Stomach smooth muscle (tissue), 2 donors: Measurements from ENCODE around the gene FASLG.

Experiments used
- H3K27ac ChIP-seq: one replicate; pipeline ENCODE4 v1.7.0; 2013; ENCODE audit warnings: mild to moderate bottlenecking, low read length, inconsistent platforms
- H3K27me3 ChIP-seq, 2 donors: one replicate each; pipeline ENCODE4 v1.7.0; 2013; ENCODE audit warnings: low read length in 2 of 2; ENCODE audit not compliant: insufficient read depth in 2 of 2, control insufficient read depth in 1 of 2
- H3K36me3 ChIP-seq, 2 donors: one replicate each; pipeline ENCODE4 v1.7.0; 2013; ENCODE audit warnings: low read length in 2 of 2; ENCODE audit not compliant: control insufficient read depth in 2 of 2, insufficient read depth in 2 of 2
- H3K4me1 ChIP-seq: one replicate; pipeline ENCODE4 v1.7.0; 2013; ENCODE audit warnings: low read length; ENCODE audit not compliant: control insufficient read depth, insufficient read depth
- H3K4me3 ChIP-seq, 2 donors: one replicate each; pipeline ENCODE4 v1.7.0; 2013; ENCODE audit warnings: low read length in 2 of 2
- H3K9ac ChIP-seq, 2 donors: one replicate each; pipeline ENCODE4 v1.7.0; 2013; ENCODE audit warnings: low read length in 2 of 2, mild to moderate bottlenecking in 1 of 2
- H3K9me3 ChIP-seq, 2 donors: one replicate each; pipeline ENCODE4 v1.7.0; 2013; ENCODE audit warnings: low read length in 2 of 2; ENCODE audit not compliant: control insufficient read depth in 2 of 2
- donor health status: healthy.
- donor health status: Pancreatic carcinoma.

The FASLG gene

DNA sequence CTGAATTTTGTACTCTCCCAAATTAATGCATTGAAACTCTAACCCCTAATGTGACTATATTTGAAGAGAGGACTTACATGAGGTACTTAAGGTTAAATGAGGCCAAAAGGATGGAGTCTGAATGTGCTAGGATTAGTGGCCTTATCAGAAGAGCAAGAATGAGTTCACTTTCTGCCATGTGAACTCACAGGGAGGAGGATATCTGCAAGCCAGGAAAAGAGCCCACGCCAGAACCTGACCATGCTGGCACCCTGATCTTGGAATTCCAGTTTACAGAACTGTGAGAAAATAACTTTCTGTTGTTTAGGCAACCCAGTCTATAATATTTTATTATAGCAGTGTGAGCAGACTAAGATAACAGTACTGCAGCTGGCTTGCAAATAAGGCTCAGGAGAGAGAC is 12.2 kb upstream of the FASLG start:
- no peak overlapping the region for H3K27ac ChIP-seq
- H3K4me1 ChIP-seq = no peaks in the 10 kb centered on the region
- peaks cover 0 to 2% of the 10 kb centered on the region in 2 donors for H3K27me3 ChIP-seq
- H3K36me3 ChIP-seq = no peaks in the 10 kb centered on the region
- no peak overlapping the region for H3K4me3 ChIP-seq
- no peaks in the 10 kb centered on the region for H3K9me3 ChIP-seq
- H3K9ac ChIP-seq = no peak overlapping the region

DNA sequence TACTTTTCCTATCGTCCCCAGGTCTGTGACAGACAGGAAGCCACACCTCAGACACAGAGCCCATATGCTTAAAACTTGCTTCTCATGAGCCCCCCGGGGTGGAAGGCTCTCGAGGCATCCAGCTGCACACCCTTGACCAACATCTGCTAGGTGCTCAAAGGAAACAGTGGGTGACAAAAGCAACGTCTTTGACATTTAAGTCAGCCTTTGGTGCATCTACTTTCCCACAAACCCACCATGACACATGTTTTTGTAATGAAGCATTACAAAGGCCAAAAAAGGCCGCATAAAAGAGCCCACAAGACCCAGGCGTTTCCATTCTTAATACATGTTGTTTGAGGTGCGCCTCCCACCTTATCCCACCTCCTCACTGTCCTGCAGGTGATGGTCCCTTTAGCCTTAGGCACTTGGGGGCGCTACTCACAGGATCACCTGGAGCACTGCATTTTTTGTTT is 11.8 kb upstream of the FASLG start:
- no peak overlapping the region for H3K9ac ChIP-seq
- H3K4me1 ChIP-seq = no peaks in the 10 kb centered on the region
- no peaks in the 10 kb centered on the region for H3K36me3 ChIP-seq
- H3K27ac ChIP-seq = no peak overlapping the region
- H3K27me3 ChIP-seq = peaks cover 0 to 2% of the 10 kb centered on the region in 2 donors
- no peak overlapping the region for H3K4me3 ChIP-seq
- no peaks in the 10 kb centered on the region for H3K9me3 ChIP-seq

DNA sequence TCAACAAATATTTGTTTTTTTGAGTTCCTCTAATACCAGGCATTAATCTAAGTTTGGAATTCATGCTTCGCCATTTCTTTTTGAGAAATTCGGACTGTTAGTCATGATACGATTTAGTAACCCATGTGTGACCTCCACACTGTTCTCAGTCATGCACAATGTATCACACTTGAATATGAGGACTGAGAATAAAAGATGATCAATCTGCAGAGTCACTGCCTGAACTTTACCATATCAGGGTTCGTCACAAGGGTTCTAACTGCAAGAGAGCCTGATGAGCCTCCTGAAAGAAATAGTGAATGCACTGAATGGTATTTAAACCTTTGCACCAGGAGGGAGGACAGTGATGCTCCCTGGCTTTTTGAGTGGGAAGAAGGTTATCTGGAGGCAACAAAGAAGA is 10.9 kb upstream of the FASLG start:
- Histone ChIP-seq H3K9me3 (no peaks in the 10 kb centered on the region), H3K9ac (no peak overlapping the region), H3K27me3 (peaks cover 0 to 2% of the 10 kb centered on the region in 2 donors), H3K36me3 (no peaks in the 10 kb centered on the region), H3K4me3 (no peak overlapping the region), H3K27ac (no peak overlapping the region), H3K4me1 (no peaks in the 10 kb centered on the region)

DNA sequence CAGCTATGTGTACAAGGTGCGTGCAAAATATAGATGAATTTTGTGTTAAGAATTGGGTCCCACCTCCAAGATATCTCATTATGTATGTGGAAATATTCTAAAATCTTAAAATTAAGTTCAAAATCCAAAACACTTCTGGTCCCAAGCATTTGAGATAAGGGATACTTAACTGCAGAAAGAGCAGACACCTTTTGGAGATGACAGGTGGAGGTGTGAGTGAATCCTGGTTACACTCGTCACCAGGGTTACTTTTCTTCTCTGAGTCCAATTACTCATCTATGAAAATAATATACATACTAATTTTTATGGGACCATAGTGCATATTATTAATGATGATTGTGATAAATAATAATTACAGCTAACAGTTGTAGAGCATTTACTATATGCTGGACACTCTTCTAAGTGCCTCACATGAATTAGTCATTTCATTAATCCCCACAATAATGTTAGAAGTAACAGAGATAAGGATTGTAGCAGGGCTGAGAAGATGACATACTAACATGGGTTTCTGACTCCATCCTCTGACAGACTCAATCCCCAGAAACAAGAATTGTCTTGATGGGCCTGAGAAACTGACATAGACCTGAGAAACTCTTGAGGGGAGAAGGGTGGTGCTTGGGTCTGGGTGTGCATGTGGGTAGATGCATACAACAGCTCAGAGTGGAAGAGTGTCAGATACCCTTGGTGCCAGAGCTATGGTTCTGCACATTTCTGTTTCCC is 8.3 kb upstream of the FASLG start:
- Histone ChIP-seq H3K27me3 (peaks cover 0 to 2% of the 10 kb centered on the region in 2 donors), H3K9ac (no peak overlapping the region), H3K4me1 (no peaks in the 10 kb centered on the region), H3K4me3 (no peak overlapping the region), H3K36me3 (no peaks in the 10 kb centered on the region), H3K27ac (no peak overlapping the region), H3K9me3 (no peaks in the 10 kb centered on the region)

DNA sequence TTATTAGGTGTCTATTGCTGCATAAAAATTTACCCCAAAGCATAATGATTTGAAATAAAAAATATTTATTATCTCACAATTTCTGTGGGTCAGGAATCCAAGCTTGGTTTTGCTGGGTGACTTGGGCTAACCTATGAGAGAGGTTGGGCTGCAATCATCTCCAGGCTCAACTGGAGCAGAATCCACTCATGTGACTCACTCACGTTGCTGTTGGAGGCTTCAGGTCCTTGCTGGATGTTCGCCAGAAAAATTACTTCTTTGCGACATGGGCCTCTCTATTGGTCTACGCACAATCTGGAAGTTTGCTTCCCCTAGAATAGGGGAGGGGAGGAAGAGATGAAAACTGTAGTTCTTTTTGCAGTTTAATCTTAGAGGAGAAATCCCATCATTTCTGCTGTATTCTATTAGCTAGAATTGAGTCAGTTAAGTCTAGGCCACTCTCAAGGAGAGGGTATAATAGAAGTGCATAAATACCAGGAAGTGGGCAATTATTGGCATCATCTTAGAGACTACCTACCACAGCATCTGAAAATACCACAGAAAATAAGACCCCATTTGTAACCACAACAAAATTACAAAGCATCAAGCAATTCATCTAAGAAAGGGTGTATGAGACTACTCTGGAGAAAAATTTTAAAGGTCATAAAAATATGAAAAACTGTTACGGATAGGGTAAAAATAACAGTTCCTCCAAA is 5.7 kb upstream of the FASLG start:
- no peaks in the 10 kb centered on the region for H3K36me3 ChIP-seq
- H3K9me3 ChIP-seq = no peaks in the 10 kb centered on the region
- H3K27me3 ChIP-seq = no peaks in the 10 kb centered on the region
- no peak overlapping the region for H3K27ac ChIP-seq
- H3K9ac ChIP-seq = no peak overlapping the region
- H3K4me1 ChIP-seq = no peaks in the 10 kb centered on the region
- no peak overlapping the region for H3K4me3 ChIP-seq

DNA sequence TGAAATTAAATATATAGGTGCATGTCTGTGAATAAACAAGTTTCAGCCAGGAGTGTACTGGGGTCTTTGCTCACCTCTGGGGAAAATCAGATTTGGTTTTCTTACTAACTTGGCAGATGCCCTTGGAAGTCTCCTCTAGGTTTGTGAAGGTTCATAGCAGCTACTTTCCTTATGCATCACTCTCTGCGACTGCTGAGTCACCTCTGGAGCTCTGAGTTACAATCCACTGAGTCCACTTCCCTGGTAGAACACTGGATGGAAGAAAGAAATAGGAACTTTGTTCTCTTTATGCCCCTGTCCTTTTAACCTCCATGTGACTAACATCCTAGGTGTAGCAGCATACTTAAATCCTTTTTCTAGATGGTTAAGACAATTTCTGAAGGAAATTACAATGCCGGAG is 4.4 kb upstream of the FASLG start:
- Histone ChIP-seq H3K36me3 (no peaks in the 10 kb centered on the region), H3K4me3 (no peak overlapping the region)

DNA sequence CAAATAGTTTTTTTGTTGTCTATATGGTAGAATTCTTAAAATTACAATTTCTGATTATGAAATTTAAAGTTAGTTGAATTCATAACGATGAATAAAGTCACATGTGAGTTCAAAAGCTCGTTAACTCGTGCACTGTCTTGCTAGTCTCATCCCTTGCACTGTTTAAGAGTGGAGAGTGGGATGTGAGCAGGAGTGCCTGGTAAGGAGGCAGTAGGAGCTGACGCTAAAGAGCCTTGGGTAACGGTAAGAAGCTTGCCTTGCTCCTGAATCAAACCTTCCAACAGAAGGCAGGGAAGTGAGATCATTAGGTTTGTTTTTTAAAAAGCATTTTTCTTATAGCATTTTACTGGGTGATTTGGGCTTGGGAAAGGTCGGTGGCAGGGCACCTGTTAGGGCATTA is 2.3 kb upstream of the FASLG start:
- H3K4me3 ChIP-seq = no peak overlapping the region
- no peak overlapping the region for H3K27ac ChIP-seq
- no peaks in the 10 kb centered on the region for H3K9me3 ChIP-seq
- no peaks in the 10 kb centered on the region for H3K4me1 ChIP-seq
- no peak overlapping the region for H3K9ac ChIP-seq
- no peaks in the 10 kb centered on the region for H3K36me3 ChIP-seq
- no peaks in the 10 kb centered on the region for H3K27me3 ChIP-seq

More for the DNA sequence above, 4.4 kb upstream of the FASLG start:
- no peak overlapping the region for H3K27ac ChIP-seq
- no peak overlapping the region for H3K9ac ChIP-seq
- H3K27me3 ChIP-seq = no peaks in the 10 kb centered on the region
- H3K9me3 ChIP-seq = no peaks in the 10 kb centered on the region
- no peaks in the 10 kb centered on the region for H3K4me1 ChIP-seq

DNA sequence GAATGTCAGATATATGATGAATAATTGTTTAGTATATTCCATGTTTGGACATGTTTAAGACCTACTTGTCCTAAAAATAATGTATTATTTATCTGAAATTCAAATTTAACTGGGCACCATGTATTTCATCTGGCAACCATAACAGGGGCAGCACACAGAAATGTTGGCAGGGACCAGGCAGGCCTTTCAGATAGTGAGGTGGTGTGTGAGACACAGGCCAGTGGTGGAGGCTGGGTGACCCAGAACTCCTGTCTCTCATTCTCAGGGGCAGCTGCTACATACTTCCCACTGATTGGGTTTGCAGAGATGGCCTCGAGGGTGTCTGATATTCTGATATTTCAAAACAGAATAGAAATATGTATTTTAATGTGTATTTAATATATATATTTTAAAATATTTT is 1.3 kb upstream of the FASLG start:
- no peaks in the 10 kb centered on the region for H3K27me3 ChIP-seq
- no peak overlapping the region for H3K9ac ChIP-seq
- H3K4me1 ChIP-seq = no peaks in the 10 kb centered on the region
- H3K9me3 ChIP-seq = no peaks in the 10 kb centered on the region
- H3K27ac ChIP-seq = no peak overlapping the region
- H3K4me3 ChIP-seq = no peak overlapping the region
- H3K36me3 ChIP-seq = no peaks in the 10 kb centered on the region

DNA sequence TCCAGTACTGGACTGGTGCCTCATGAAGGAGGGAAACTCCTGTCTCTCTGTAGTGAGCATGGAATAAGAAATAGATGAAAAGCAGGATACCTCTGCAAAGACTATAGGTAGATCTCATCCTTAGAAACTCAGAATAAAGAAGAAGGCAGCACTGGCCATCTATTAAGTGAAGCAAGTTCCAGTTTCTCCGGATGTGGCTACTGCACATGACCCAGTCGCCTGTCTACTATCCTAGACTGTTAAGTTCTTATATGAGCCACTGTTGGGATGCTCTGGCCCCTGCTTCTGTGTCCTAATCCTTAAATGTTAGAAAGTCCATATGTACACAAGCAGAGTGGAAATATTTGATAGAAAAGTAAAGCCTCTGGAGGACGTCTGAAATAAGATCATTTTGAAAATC is 2.2 kb downstream of the FASLG start:
- Histone ChIP-seq H3K4me1 (no peaks in the 10 kb centered on the region), H3K9ac (no peak overlapping the region), H3K36me3 (no peaks in the 10 kb centered on the region), H3K9me3 (no peaks in the 10 kb centered on the region), H3K27ac (no peak overlapping the region), H3K27me3 (peaks cover 0 to 2% of the 10 kb centered on the region in 2 donors), H3K4me3 (no peak overlapping the region)

DNA sequence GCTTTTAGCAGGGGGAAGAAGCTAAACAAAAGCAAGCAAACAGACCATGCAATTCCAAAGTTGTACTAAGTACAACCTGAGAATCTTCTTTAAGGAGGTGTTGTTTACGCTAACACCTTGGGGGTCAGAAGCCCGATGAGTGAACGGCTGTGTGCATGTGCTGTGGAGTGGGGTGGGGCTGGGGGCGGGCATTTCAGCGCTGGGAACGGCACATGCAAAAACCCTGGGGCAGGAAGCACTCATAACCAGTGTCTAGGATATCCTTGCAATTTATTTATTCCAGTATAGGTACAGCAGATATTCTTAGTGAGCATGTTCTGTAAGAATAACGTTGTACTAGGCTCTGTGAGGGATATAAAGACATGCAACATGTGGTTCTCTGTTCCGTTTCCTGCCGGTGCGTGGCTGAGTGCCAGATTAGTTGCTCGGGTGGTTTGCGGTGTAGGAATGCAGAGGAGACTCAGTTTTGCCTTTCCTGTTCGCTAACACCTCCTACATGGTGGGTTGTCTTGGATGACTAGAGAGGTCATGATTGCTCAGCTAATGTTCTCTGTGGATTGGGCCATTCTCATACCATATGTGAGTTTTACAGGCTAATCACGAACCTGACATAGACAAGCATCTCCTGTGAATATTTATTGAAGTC is 3.7 kb downstream of the FASLG start:
- Histone ChIP-seq H3K4me1 (no peaks in the 10 kb centered on the region), H3K9ac (no peak overlapping the region), H3K9me3 (no peaks in the 10 kb centered on the region), H3K27me3 (peaks cover 0 to 2% of the 10 kb centered on the region in 2 donors), H3K36me3 (no peaks in the 10 kb centered on the region), H3K27ac (no peak overlapping the region), H3K4me3 (no peak overlapping the region)

DNA sequence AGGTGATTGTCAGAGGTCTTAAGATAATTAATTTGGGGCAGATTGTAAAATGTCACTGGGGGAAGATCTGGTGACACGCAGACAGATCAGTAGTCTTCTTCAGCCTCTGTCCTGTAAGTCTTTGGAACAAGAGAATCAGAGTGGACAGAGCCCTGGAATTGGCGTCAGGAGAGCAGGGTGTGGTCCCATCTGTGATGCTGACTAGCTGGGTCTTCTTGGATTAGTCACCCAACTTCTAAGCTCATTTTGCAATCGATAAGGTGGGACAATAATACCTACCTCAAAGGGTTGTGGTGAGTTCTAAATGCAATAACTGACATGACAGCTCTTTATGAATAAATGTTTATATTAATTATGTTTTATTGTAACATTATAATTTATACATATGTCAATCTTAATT is 4.8 kb downstream of the FASLG start:
- Histone ChIP-seq H3K9ac (no peak overlapping the region), H3K27me3 (peaks cover 0 to 2% of the 10 kb centered on the region in 2 donors), H3K36me3 (no peaks in the 10 kb centered on the region), H3K9me3 (no peaks in the 10 kb centered on the region), H3K4me3 (no peak overlapping the region), H3K27ac (no peak overlapping the region), H3K4me1 (no peaks in the 10 kb centered on the region)
